Stimulated activated CD8-positive, alpha-beta memory T cell treated with anti-CD3 and anti-CD28 coated beads, Interleukin-2, amount 100 ng/mL, for 1 hour (primary cell): ENCODE data around the gene SFRP5.

ENCODE experiments used
- DNase-seq, 2 donors: peaks; one replicate each; pipeline ENCODE4 v3.0.0-alpha.2; 2020; ENCODE audit warnings: low read depth in 2 of 2

SFRP5 gene

DNA sequence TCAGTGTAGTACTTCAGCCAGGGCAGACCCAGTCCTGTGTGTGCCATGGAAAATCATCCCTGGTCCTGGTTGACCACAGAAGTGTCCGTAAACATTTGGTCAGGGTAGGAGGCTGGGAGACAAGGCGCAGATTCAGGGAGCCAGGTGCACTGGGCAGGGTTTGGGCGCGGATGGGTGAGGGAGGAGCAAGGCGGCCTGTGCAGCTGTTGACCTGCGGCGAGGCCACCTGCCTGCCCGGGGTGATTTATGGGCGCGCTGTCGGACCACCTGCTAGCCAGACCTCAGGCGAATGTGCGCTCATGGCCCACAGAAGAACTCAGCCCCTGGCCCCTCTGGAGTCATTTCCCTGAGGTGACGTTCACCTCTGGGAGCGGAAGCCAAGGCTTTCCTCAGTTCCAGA, 6.6 kb downstream of the SFRP5 start:
- DNase-seq, result no peak

DNA sequence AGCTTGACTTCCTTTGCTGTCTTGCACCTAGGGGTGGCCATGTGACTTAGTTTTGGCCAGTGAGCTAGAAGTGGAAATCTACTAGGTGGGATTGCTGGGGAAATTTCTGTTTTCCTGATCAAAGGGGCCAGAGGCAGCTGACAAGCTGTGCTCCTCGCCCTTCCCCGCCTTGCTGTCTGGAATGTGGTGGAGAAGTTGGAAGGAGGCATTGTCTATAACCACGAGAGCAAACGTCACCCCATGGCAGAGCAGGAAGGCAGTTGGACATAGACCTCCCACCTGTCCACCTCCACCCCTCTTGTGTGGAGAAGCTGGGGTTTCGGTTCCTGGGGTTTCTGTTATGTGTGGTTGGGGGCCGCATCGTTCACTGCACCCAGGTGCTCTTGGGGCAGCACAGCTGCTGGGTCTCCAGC, 7.3 kb downstream of the SFRP5 start:
- DNase-seq, result no peak

DNA sequence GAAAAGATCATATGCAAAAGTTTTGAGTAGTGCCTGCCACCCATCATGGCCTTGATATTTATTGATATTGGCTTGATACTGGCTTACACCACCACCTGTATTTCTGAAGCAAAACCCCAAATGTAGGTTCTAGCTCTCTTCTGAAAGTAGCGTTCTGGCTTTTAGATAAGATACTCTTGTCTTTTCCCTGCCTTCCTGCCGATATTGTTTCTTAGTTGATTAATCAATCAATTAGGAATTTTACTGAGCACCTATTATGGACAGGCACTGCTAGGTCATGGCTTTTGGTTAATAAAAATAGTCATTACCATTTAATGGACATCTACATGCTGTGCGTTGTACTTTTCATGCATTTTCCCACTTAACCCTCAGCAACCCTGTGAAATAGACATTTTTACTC, 7.9 kb downstream of the SFRP5 start:
- no peak for DNase-seq

DNA sequence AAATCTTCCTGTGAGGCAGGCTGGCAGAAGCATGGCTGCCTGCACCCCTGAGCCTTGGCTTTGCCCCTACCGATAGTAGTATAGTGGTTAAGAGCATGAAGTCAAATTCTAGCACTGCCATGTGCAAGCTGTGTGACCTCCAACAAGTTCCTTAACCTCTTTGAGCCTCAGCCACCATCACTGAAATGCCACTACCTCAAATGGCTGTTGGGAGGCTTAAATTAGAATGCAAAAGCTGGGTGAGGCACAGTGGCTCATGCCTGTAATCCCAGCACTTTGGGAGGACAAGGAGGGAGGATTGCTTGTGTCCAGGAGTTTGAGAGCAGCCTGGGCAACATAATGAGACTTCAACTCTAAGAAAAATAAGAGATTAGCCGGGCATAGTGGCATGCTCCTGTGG, 8.4 kb downstream of the SFRP5 start:
- DNase-seq, result no peak

GRCh38 chr10:97762816-97763215, 9.0 kb downstream of the SFRP5 start:
- no peak for DNase-seq

DNA sequence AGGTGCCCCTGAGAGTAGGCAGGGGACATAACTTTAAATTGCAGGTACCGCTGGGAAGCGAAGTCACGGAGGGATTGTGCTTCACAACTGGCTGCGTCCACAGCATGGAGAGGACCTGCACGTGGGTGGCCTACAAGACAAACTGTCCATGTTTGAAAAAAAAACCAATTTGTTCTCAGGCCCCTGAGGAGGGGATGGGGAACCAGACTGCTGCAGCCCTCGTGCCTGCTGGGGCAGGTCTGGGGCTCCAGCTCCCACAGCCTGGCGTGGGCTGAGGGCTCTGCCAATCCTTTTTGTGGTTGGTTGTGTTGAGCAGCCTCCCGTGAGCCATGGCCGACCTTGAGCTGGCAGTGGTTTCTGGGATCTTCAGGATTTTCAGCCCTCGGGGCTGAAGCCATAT, 9.7 kb downstream of the SFRP5 start:
- DNase-seq, result no peak

DNA sequence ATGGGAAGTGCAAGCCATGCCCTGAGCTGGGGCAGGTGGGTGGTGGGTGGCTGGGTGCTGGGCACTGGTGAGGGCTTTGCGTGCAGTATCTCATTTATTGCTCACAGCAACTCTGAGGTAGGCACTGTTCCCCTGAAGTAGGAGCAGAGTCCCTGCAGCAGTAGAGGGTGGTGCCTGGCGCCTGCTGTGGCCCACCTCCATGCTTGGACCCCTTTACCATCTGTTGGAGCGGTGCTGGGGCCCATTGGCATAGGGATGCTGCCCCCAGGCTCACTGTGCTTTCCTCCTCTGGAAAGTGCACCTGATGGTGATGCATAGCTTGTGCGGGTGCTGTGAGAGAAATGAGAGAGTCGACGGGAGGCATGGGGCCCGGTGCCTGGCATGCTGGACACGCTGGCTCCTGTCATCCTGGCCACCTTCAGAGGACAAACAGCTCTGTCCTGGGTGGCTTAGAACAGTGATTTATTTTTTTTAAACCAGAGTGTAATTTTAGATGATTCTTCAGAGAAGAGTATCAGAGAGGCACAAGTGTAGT, 10.4 kb downstream of the SFRP5 start:
- no peak for DNase-seq

GRCh38 chr10:97760461-97761257, 11.1 kb downstream of the SFRP5 start:
- DNase-seq, result no peak

- DNase-seq, result no peak
Measured at GRCh38 chr10:97759946-97760345, 11.9 kb downstream of the SFRP5 start.

DNA sequence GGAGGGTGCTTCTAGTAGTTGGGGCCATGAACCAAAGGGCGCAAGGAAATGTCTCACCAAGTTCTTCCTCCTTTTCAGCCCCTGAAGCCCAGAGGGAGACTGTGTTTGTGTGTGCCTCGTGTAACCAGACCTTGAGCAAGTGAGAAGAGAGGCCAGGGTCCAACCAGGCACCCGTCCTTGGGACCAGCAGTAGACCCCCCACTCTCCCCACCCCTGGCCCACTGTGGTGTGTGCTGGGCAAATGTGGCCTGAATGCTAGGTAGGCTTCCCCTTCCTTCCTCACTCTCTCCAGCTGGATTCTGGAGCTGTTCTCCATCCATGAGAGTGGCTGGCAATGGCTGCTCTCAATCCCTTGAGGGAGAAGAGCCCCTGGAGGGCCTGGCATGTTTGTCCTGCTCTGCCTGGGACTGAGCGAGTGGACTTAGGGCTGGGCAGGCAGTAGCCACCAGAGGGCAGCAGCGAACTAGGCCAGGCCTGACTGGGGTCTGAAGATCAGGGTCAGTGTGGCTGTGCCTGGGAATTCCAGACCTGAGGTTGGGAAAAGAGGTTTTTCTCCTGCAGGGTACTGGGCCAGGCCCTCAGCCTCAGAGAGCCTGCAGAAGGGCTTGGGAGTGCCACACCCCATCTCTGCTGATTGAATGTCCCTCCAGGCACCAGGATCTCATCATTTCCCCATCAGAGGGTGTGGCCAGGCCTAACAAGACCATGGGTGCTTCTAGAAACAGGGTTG, 12.5 kb downstream of the SFRP5 start:
- peak in 1 of 2 donors; percentile 28 for DNase-seq

DNA sequence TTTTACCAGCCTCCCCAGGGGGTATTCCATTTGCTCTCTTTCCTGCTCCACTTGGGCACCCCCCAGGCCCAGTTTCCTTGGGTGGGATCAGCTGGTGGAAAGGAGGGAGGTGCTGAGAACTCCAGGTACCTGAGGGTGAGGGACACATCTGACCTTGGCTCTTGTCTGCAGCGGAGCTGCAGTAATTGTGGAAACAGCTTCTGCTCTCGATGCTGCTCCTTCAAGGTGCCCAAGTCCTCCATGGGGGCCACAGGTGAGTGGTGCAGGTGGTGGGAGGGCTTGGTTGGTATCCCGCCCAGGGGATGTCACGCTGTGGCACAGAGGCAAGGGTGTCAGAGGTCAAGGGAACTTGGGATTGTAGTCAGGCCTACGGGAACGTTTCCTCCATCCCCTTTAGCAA, 14.3 kb downstream of the SFRP5 start:
- DNase-seq, result no peak

- no peak for DNase-seq
Measured at GRCh38 chr10:97755718-97756117, 16.1 kb downstream of the SFRP5 start.

DNA sequence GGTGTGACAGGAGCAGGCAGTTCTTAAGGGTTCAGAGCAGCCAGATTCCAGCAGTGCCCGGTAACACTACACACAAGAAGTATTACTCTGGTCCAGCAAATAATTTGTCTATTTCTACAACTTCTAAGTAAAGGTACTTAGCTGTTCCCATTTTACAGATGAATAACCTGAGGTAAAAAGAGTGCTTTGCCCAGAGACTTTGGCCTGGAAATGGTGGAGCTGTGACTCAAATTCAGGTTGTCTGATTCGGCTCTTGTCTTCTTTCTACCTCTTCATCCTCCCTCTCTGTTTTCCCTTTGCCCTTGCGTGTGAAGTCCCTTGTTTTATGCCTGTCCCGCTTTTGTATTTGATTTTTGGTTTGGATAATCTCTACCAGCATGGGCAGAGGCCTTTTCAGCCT, 17.1 kb downstream of the SFRP5 start:
- no peak for DNase-seq

DNA sequence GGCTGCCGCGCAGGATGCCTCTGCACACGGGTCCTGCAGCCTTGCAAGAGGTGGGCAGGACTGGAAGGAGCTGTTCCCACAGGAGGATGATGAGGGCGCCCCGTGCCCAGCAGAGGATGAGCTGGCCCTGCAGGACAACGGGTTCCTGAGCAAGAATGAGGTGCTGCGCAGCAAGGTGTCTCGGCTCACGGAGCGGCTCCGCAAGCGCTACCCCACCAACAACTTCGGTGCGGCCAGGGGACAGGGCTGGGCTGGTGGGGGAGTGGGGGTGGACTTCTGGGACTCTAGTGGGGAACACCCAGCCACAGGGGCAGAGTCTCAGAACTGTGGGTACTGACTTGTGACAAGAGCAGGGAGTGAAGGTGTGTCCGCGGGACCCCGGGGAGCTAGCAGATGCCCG, 18.8 kb downstream of the SFRP5 start:
- DNase-seq, result no peak

- no peak for DNase-seq
Measured at GRCh38 chr10:97748116-97748515, 23.7 kb downstream of the SFRP5 start.

GRCh38 chr10:97747573-97747972, 24.2 kb downstream of the SFRP5 start:
- DNase-seq, result no peak

- no peak for DNase-seq
Measured at GRCh38 chr10:97744405-97745035, 27.3 kb downstream of the SFRP5 start.

- no peak for DNase-seq
Measured at GRCh38 chr10:97743169-97743943, 28.4 kb downstream of the SFRP5 start.

GRCh38 chr10:97740613-97741012, 31.2 kb downstream of the SFRP5 start:
- DNase-seq, result no peak

- DNase-seq, result no peak
Measured at GRCh38 chr10:97738616-97739015, 33.2 kb downstream of the SFRP5 start.

DNA sequence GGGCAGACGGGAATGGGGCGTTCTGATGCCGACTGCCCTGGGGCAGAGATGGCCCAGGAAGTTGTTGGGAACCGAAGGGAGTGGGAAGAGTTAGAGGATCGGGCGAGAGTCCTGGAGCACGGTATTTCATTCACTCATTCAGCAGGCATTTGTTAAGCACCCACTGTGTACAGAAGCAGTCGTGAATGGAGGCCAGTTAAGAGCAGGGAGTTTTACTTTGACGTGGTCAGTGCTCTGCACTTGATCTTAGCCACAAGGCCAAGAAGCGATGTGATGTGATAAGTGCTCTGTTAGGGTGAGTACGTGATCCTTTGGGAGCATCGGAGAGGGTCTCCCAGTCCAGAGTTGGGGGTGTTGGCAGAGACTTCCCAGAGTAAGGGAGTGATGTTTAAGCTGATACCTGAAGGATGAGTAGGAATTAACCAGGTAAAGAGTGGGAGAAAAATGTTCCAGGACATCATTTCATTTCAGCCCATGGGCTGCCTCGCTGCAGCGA, 34.0 kb downstream of the SFRP5 start:
- no peak for DNase-seq
